WTC11 (cell line): ENCODE data around the gene ANAPC16.

ENCODE experiments used
- ATF2 ChIP-seq: sonication (generic); formaldehyde crosslinking; IDR thresholded peaks from 2 replicates; pipeline ENCODE4 v1.8.1; 2022; ENCODE audit warnings: low read depth, missing genetic modification reagents, borderline replicate concordance
- CBFB ChIP-seq: sonication (generic); formaldehyde crosslinking; IDR thresholded peaks from 2 replicates; pipeline ENCODE4 v1.8.1; 2022; ENCODE audit warnings: mild to moderate bottlenecking, low read depth, missing genetic modification reagents
- CTCF ChIP-seq: fragments of 200-600 bp; IDR thresholded peaks from 2 replicates; pipeline ENCODE4 v1.8.0; 2022; ENCODE audit warnings: antibody characterized with exemption
- MAX ChIP-seq: sonication (generic); formaldehyde crosslinking; IDR thresholded peaks from 2 replicates; pipeline ENCODE4 v1.8.0; 2022; ENCODE audit warnings: mild to moderate bottlenecking, missing genetic modification reagents
- ZNF263 ChIP-seq: sonication (generic); formaldehyde crosslinking; IDR thresholded peaks from 2 replicates; pipeline ENCODE4 v1.8.1; 2022; ENCODE audit warnings: low read depth, mild to moderate bottlenecking, moderate library complexity, missing genetic modification reagents

- TF ChIP-seq CTCF, result no peak
- TF ChIP-seq CBFB, result no peak
- TF ChIP-seq MAX, result no peak
- TF ChIP-seq ATF2, result no peak
- TF ChIP-seq ZNF263 (CRISPR knock-in tag), result no peak
Measured at GRCh38 chr10:72220637-72221036, 4.8 kb downstream of the ANAPC16 start.
